Uterus (tissue), 2 donors: ENCODE data around the gene TRIO.

Experiments used
- CTCF ChIP-seq, 4 experiments: fragments of 200-600 bp in 2 of 4; fragments of 450-650 bp in 2 of 4; sonication (generic) in 2 of 4; IDR thresholded peaks; one replicate each; pipeline ENCODE4 v1.5.1; 2016 to 2019; ENCODE audit warnings: antibody characterized with exemption in 4 of 4, mild to moderate bottlenecking in 2 of 4, moderate library complexity in 1 of 4
- POLR2A ChIP-seq, 2 donors: fragments of 450-650 bp; IDR thresholded peaks; one replicate each; pipeline ENCODE4 v1.6.1; 2016; ENCODE audit warnings: antibody characterized with exemption in 2 of 2, mild to moderate bottlenecking in 1 of 2, moderate library complexity in 1 of 2

- TF ChIP-seq POLR2A (IDR thresholded peaks at IDR 0.05) (no peak), CTCF (IDR thresholded peaks at IDR 0.05) (no peak)
These were observed 39.6 kb downstream of the TRIO start for GRCh38 chr5:14182761-14183160.
